CD14-positive monocyte (primary cell): Measurements from ENCODE around the gene RALGAPB. TPM values are rescaled to one million over a fixed set of nuclear protein-coding genes. Genes with fewer than 3 reads are reported as not detected.

Experiments
- DNase-seq, 3 donors: peaks; one replicate each; pipeline ENCODE4 v3.0.0-alpha.2; 2011 to 2022
- H2AFZ ChIP-seq: 2 replicates; pipeline ENCODE4 v1.6.0; 2012; ENCODE audit warnings: mild to moderate bottlenecking, low read depth, low read length, inconsistent platforms; ENCODE audit not compliant: insufficient read depth, poor library complexity, severe bottlenecking
- H3K27ac ChIP-seq, 2 donors: 1 replicate in 1 of 2; 2 replicates in 1 of 2; pipeline ENCODE4 v1.5.1; 2012 to 2013; ENCODE audit warnings: low read length in 2 of 2, control low read depth in 1 of 2, inconsistent platforms in 1 of 2, low read depth in 1 of 2, mild to moderate bottlenecking in 1 of 2
- H3K27me3 ChIP-seq, 2 donors: one replicate each; pipeline versions ENCODE4 v1.6.0 to v1.6.1; 2011 to 2013; ENCODE audit warnings: low read length in 2 of 2; ENCODE audit not compliant: control insufficient read depth in 2 of 2, insufficient read depth in 2 of 2
- H3K36me3 ChIP-seq, 2 donors: replicated peaks in 1 of 2; 1 replicate in 1 of 2; 2 replicates in 1 of 2; pipeline versions ENCODE4 v1.5.1 to v1.6.1; 2012 to 2013; ENCODE audit warnings: low read length in 2 of 2, control low read depth in 1 of 2, inconsistent platforms in 1 of 2, mild to moderate bottlenecking in 1 of 2; ENCODE audit not compliant: insufficient read depth in 2 of 2, control insufficient read depth in 1 of 2
- H3K4me1 ChIP-seq, 2 donors: 1 replicate in 1 of 2; 2 replicates in 1 of 2; pipeline versions ENCODE4 v1.5.1 to v1.6.1; 2012 to 2013; ENCODE audit warnings: low read length in 2 of 2, control low read depth in 1 of 2, inconsistent platforms in 1 of 2, mild to moderate bottlenecking in 1 of 2, moderate library complexity in 1 of 2; ENCODE audit not compliant: insufficient read depth in 2 of 2, control insufficient read depth in 1 of 2
- H3K4me2 ChIP-seq: replicated peaks from 2 replicates; pipeline ENCODE3; 2012; ENCODE audit warnings: low read length, moderate library complexity, mild to moderate bottlenecking; ENCODE audit not compliant: poor library complexity, severe bottlenecking; ENCODE audit errors: extremely low read depth
- H3K4me3 ChIP-seq, 3 experiments: fragments of 200-600 bp in 1 of 3; sonication (generic) in 1 of 3; replicated peaks in 1 of 3; 1 replicate in 2 of 3; 2 replicates in 1 of 3; pipeline ENCODE4 v1.5.1; 2011 to 2013; ENCODE audit warnings: low read length in 3 of 3, mild to moderate bottlenecking in 3 of 3, control low read depth in 2 of 3, low read depth in 2 of 3, inconsistent platforms in 1 of 3, moderate library complexity in 1 of 3
- H3K79me2 ChIP-seq: 2 replicates; pipeline ENCODE4 v1.6.0; 2012; ENCODE audit warnings: mild to moderate bottlenecking, control low read depth, inconsistent platforms, low read length, moderate library complexity; ENCODE audit not compliant: insufficient read depth
- H3K9ac ChIP-seq: 2 replicates; pipeline ENCODE4 v1.6.0; 2017; ENCODE audit warnings: low read length, mild to moderate bottlenecking; ENCODE audit not compliant: insufficient read depth, poor library complexity, severe bottlenecking
- H3K9me3 ChIP-seq, 2 donors: replicated peaks in 1 of 2; 1 replicate in 1 of 2; 2 replicates in 1 of 2; pipeline versions ENCODE4 v1.5.1 to v1.6.1; 2012 to 2013; ENCODE audit warnings: low read length in 2 of 2, control low read depth in 1 of 2; ENCODE audit not compliant: control insufficient read depth in 1 of 2, insufficient read depth in 1 of 2
- H4K20me1 ChIP-seq: 2 replicates; pipeline ENCODE4 v1.6.0; 2012; ENCODE audit warnings: mild to moderate bottlenecking, low read length, control low read depth, moderate library complexity; ENCODE audit not compliant: insufficient read depth
- H3K27ac Mint-ChIP-seq, 7 donors: one replicate each; pipeline ENCODE4 v1.8.0; 2020; ENCODE audit warnings: mild to moderate bottlenecking in 7 of 7, mixed read lengths in 7 of 7, moderate library complexity in 6 of 7, inconsistent platforms in 2 of 7
- H3K27me3 Mint-ChIP-seq, 3 donors: one replicate each; pipeline ENCODE4 v1.8.0; 2021 to 2022; ENCODE audit warnings: low read depth in 3 of 3, mild to moderate bottlenecking in 3 of 3, mixed read lengths in 3 of 3, moderate library complexity in 3 of 3, inconsistent platforms in 1 of 3
- H3K36me3 Mint-ChIP-seq, 2 donors: one replicate each; pipeline ENCODE4 v1.8.0; 2020; ENCODE audit warnings: mixed read lengths in 2 of 2, inconsistent platforms in 1 of 2, mild to moderate bottlenecking in 1 of 2
- H3K4me1 Mint-ChIP-seq: one replicate; pipeline ENCODE4 v1.8.0; 2020; ENCODE audit warnings: mild to moderate bottlenecking, mixed read lengths
- H3K4me3 Mint-ChIP-seq, 2 donors: one replicate each; pipeline ENCODE4 v1.8.0; 2020; ENCODE audit warnings: mild to moderate bottlenecking in 2 of 2, mixed read lengths in 2 of 2, moderate library complexity in 1 of 2
- H3K9me3 Mint-ChIP-seq, 7 donors: one replicate each; pipeline ENCODE4 v1.8.0; 2020 to 2022; ENCODE audit warnings: mixed read lengths in 7 of 7, mild to moderate bottlenecking in 6 of 7, moderate library complexity in 6 of 7, inconsistent platforms in 2 of 7
- CTCF ChIP-seq: fragments of 200-600 bp; IDR thresholded peaks from one replicate; pipeline ENCODE4 v1.8.0; 2022; ENCODE audit warnings: antibody characterized with exemption, mild to moderate bottlenecking
- WGBS: methylation state at CpG from one replicate; pipeline ENCODE4 v1.1.5; 2013; ENCODE audit warnings: missing lambda C conversion rate; ENCODE audit not compliant: insufficient coverage; 5-methylcytosine and 5-hydroxymethylcytosine counted together
- intact Hi-C, 2 donors: fragments of 100-400 bp; cut with micrococcal nuclease; formaldehyde crosslinking; loops; one replicate each; pipeline versions ENCODE4 v1.15.0 to v1.15.1; 2023
- polyA plus RNA-seq, 3 donors: library from polyadenylated mRNA; depleted of rRNA in 1 of 3; unstranded in 2 of 3; stranded (reverse) in 1 of 3; fragments of 300-500 nt in 2 of 3; fragments of >200 nt in 1 of 3; fragmentation: Illumina TruSeq in 2 of 3; gene quantifications; 1 replicate in 2 of 3; 2 replicates in 1 of 3; pipeline ENCODE4 v1.2.3, GENCODE V29; 2012 to 2021

The RALGAPB gene
- polyA plus RNA-seq, 3 donors = 4.7 to 15.5 (median 6.1) TPM

GRCh38 chr20:38623061-38623460 is 150.4 kb downstream of the RALGAPB start:
- no peaks in the 10 kb centered on the region for H3K9me3 ChIP-seq
- H4K20me1 ChIP-seq = no peaks in the 10 kb centered on the region
- no peak overlapping the region for H3K9ac ChIP-seq
- no peak overlapping the region for H3K4me2 ChIP-seq
- H3K4me3 ChIP-seq = no peak overlapping the region
- no peak overlapping the region for H3K27ac Mint-ChIP-seq
- no peak overlapping the region for H2AFZ ChIP-seq
- no peak for TF ChIP-seq CTCF
- no peaks in the 10 kb centered on the region for H3K36me3 ChIP-seq
- H3K36me3 Mint-ChIP-seq = no peaks in the 10 kb centered on the region
- H3K4me1 Mint-ChIP-seq = no peaks in the 10 kb centered on the region
- H3K4me3 Mint-ChIP-seq = no peak overlapping the region
- intact Hi-C loops = no loop called here
- no peak overlapping the region for H3K27ac ChIP-seq
- WGBS = 81% methylated on average over 3 of the region's 4 CpGs
- no peaks in the 10 kb centered on the region for H3K4me1 ChIP-seq
- H3K79me2 ChIP-seq = no peaks in the 10 kb centered on the region
- DNase-seq = no peak
- H3K27me3 ChIP-seq = peaks cover 3 to 13% of the 10 kb centered on the region in 2 donors
- peaks cover 2 to 10% (median 3%) of the 10 kb centered on the region in 7 donors for H3K9me3 Mint-ChIP-seq
- H3K27me3 Mint-ChIP-seq = peaks cover 13 to 20% (median 16%) of the 10 kb centered on the region in 3 donors

GRCh38 chr20:38624084-38624483 is 151.4 kb downstream of the RALGAPB start:
- no peak overlapping the region for H3K9ac ChIP-seq
- no peak overlapping the region for H3K27ac ChIP-seq
- no peaks in the 10 kb centered on the region for H3K4me1 Mint-ChIP-seq
- no peak for DNase-seq
- intact Hi-C loops = no loop called here
- H3K4me1 ChIP-seq = no peaks in the 10 kb centered on the region
- TF ChIP-seq CTCF = no peak
- no peak overlapping the region for H3K4me3 ChIP-seq
- H3K27ac Mint-ChIP-seq = no peak overlapping the region
- no peak overlapping the region for H2AFZ ChIP-seq
- H4K20me1 ChIP-seq = no peaks in the 10 kb centered on the region
- no peaks in the 10 kb centered on the region for H3K79me2 ChIP-seq
- peaks cover under 1 to 10% (median 3%) of the 10 kb centered on the region in 7 donors for H3K9me3 Mint-ChIP-seq
- H3K4me3 Mint-ChIP-seq = no peak overlapping the region
- peaks cover 13 to 18% (median 15%) of the 10 kb centered on the region in 3 donors for H3K27me3 Mint-ChIP-seq
- 100% methylated on average over 1 of the region's 2 CpGs for WGBS
- H3K27me3 ChIP-seq = peaks cover 3 to 13% of the 10 kb centered on the region in 2 donors
- no peaks in the 10 kb centered on the region for H3K36me3 ChIP-seq
- H3K36me3 Mint-ChIP-seq = no peaks in the 10 kb centered on the region
- H3K9me3 ChIP-seq = no peaks in the 10 kb centered on the region
- no peak overlapping the region for H3K4me2 ChIP-seq
